HEK293T (cell line): ENCODE data around the gene COA1.

Experiments used
- BHLHE40 ChIP-seq: fragments of 450-650 bp; IDR thresholded peaks from 2 replicates; pipeline ENCODE4 v1.6.1; 2016; ENCODE audit warnings: mild to moderate bottlenecking, moderate library complexity, borderline replicate concordance
- ELF4 ChIP-seq: fragments of 450-650 bp; IDR thresholded peaks from 2 replicates; pipeline ENCODE4 v1.6.1; 2017; ENCODE audit warnings: antibody characterized with exemption
- FOXA1 ChIP-seq: fragments of 450-650 bp; IDR thresholded peaks from 2 replicates; pipeline ENCODE4 v1.6.1; 2016; ENCODE audit warnings: mild to moderate bottlenecking
- FOXM1 ChIP-seq: fragments of 450-650 bp; IDR thresholded peaks from 2 replicates; pipeline ENCODE4 v1.6.1; 2017; ENCODE audit warnings: mild to moderate bottlenecking, borderline replicate concordance
- L3MBTL2 ChIP-seq: fragments of 450-650 bp; conservative IDR thresholded peaks from 2 replicates; pipeline ENCODE4 v1.6.1; 2016; ENCODE audit warnings: mild to moderate bottlenecking
- LEF1 ChIP-seq: fragments of 450-650 bp; IDR thresholded peaks from 2 replicates; pipeline ENCODE4 v1.6.1; 2017; ENCODE audit warnings: mild to moderate bottlenecking, borderline replicate concordance
- NFRKB ChIP-seq: fragments of 450-650 bp; IDR thresholded peaks from 2 replicates; pipeline ENCODE4 v1.6.1; 2016; ENCODE audit warnings: mild to moderate bottlenecking, moderate library complexity
- SP1 ChIP-seq: fragments of 450-650 bp; IDR thresholded peaks from 2 replicates; pipeline ENCODE4 v1.6.1; 2017
- SUZ12 ChIP-seq: fragments of 450-650 bp; IDR thresholded peaks from 2 replicates; pipeline ENCODE4 v1.6.1; 2016; ENCODE audit warnings: mild to moderate bottlenecking
- TARDBP ChIP-seq: fragments of 450-650 bp; IDR thresholded peaks from 2 replicates; pipeline ENCODE4 v1.6.1; 2016

DNA sequence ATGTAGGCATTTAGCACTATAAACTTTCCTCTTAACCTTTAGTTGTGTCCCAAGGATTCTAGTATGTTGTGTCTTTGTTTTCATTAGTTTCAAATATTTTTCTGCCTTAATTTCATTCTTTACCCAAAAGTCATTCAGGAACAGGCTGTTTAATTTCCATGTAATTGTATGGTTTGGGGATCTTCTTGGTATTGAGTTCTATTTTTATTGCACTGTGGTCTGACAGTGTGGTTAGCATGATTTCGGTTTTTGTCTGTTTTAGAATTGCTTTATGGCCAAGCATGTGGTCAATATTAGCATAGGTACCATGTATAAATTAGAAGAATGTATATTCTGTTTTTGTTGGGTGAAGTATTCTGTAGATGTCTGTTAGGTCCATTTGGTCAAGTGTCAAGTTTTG, 26.3 kb downstream of the COA1 start:
- TF ChIP-seq L3MBTL2 (no peak), FOXM1 (no peak), ELF4 (no peak), LEF1 (no peak), SUZ12 (no peak), NFRKB (no peak), FOXA1 (no peak), BHLHE40 (no peak), TARDBP (no peak), SP1 (no peak)
